Measurements from ENCODE around the gene ZCCHC7.

The ZCCHC7 gene

GRCh38 chr9:37377688-37378612 lies 257.6 kb downstream of the ZCCHC7 start:
- ChIA-PET CTCF (interaction anchor here (0.7 kb wide), 1 partner anchor 35 kb away, joined by 3 read pairs; no protein-coding TSS in a partner anchor), POLR2A (ENCODE audit: low non-redundant PET) (no interaction called here)
- no peak overlapping the region for H3K27ac ChIP-seq
- TF ChIP-seq, protein P1, sequence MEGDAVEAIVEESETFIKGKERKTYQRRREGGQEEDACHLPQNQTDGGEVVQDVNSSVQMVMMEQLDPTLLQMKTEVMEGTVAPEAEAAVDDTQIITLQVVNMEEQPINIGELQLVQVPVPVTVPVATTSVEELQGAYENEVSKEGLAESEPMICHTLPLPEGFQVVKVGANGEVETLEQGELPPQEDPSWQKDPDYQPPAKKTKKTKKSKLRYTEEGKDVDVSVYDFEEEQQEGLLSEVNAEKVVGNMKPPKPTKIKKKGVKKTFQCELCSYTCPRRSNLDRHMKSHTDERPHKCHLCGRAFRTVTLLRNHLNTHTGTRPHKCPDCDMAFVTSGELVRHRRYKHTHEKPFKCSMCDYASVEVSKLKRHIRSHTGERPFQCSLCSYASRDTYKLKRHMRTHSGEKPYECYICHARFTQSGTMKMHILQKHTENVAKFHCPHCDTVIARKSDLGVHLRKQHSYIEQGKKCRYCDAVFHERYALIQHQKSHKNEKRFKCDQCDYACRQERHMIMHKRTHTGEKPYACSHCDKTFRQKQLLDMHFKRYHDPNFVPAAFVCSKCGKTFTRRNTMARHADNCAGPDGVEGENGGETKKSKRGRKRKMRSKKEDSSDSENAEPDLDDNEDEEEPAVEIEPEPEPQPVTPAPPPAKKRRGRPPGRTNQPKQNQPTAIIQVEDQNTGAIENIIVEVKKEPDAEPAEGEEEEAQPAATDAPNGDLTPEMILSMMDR (conservative IDR thresholded peaks at IDR 0.05; ENCODE audit: low read depth), result no peak
- DNase-seq (ENCODE audit: low spot score), result no peak

GRCh38 chr9:37378613-37379004 lies 258.2 kb downstream of the ZCCHC7 start:
- no peak for DNase-seq (ENCODE audit: low spot score)
- CTCF ChIA-PET, result no interaction called here
- POLR2A ChIA-PET (ENCODE audit: low non-redundant PET), result no interaction called here
- TF ChIP-seq, protein P1 (conservative IDR thresholded peaks at IDR 0.05; ENCODE audit: low read depth), result no peak
- H3K27ac ChIP-seq, result no peak overlapping the region

- CTCF ChIA-PET, result interaction anchor here (0.8 kb wide), 1 partner anchor 507 kb away, joined by 5 read pairs; no protein-coding TSS in a partner anchor
- no peak overlapping the region for H3K27ac ChIP-seq
- DNase-seq (ENCODE audit: low spot score), result no peak
- POLR2A ChIA-PET (ENCODE audit: low non-redundant PET), result no interaction called here
- TF ChIP-seq, protein P1 (conservative IDR thresholded peaks at IDR 0.05; ENCODE audit: low read depth), result no peak
Measured at GRCh38 chr9:37379835-37380234, 259.5 kb downstream of the ZCCHC7 start.

DNA sequence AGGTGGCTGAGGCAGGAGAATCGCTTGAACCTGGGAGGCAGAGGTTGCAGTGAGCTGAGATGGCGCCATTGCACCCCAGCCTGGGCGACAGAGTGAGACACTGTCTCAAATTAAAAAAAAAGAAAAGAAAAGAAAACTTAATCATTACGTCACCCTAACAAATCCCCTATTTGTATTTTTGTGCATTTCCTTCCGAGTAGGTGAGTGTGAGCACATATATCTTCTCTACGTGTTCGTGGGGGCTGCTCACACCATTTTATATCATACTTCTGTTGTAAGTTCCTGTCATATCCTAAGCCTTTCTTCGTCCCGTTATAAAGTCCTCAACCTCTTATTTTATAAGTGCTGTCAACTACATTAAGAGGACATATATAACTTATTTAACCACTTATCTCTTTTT lies 260.2 kb downstream of the ZCCHC7 start:
- DNase-seq (ENCODE audit: low spot score), result no peak
- POLR2A ChIA-PET (ENCODE audit: low non-redundant PET), result no interaction called here
- CTCF ChIA-PET, result no interaction called here
- no peak overlapping the region for H3K27ac ChIP-seq
- TF ChIP-seq, protein P1 (conservative IDR thresholded peaks at IDR 0.05; ENCODE audit: low read depth), result no peak

GRCh38 chr9:37381094-37381741 lies 260.8 kb downstream of the ZCCHC7 start:
- no peak overlapping the region for H3K27ac ChIP-seq
- CTCF ChIA-PET, result no interaction called here
- TF ChIP-seq, protein P1 (conservative IDR thresholded peaks at IDR 0.05; ENCODE audit: low read depth), result no peak
- POLR2A ChIA-PET (ENCODE audit: low non-redundant PET), result no interaction called here
- no peak for DNase-seq (ENCODE audit: low spot score)

GRCh38 chr9:37382161-37382981 lies 262.0 kb downstream of the ZCCHC7 start:
- POLR2A ChIA-PET (ENCODE audit: low non-redundant PET), result no interaction called here
- TF ChIP-seq, protein P1 (conservative IDR thresholded peaks at IDR 0.05; ENCODE audit: low read depth), result no peak
- CTCF ChIA-PET, result no interaction called here
- no peak for DNase-seq (ENCODE audit: low spot score)
- no peak overlapping the region for H3K27ac ChIP-seq
